Breast epithelium (tissue), 4 donors: ENCODE data around the gene SLC13A2. TPM values are rescaled to one million over a fixed set of nuclear protein-coding genes. Genes with fewer than 3 reads are reported as not detected.

Experiments
- DNase-seq, 2 donors: peaks; one replicate each; pipeline ENCODE4 v3.0.0-alpha.2; 2019; ENCODE audit warnings: low spot score in 2 of 2
- H3K27ac ChIP-seq, 2 donors: fragments of 200-600 bp; sonication (generic) in 1 of 2; one replicate each; pipeline ENCODE4 v1.5.1; 2016 to 2019; ENCODE audit warnings: mild to moderate bottlenecking in 1 of 2
- H3K27me3 ChIP-seq, 2 donors: fragments of 200-600 bp; sonication (generic) in 1 of 2; one replicate each; pipeline versions ENCODE4 v1.5.1 to v1.6.0; 2017 to 2019; ENCODE audit warnings: control low read depth in 1 of 2, mild to moderate bottlenecking in 1 of 2
- H3K36me3 ChIP-seq: fragments of 200-600 bp; one replicate; pipeline ENCODE4 v1.5.1; 2019
- H3K4me1 ChIP-seq, 2 donors: fragments of 200-600 bp; sonication (generic); one replicate each; pipeline ENCODE4 v1.5.1; 2016 to 2019; ENCODE audit warnings: control low read depth in 1 of 2
- H3K4me3 ChIP-seq, 3 donors: fragments of 200-600 bp; sonication (generic); 1 replicate in 2 of 3; 2 replicates in 1 of 3; pipeline ENCODE4 v1.5.1; 2016 to 2019; ENCODE audit warnings: mild to moderate bottlenecking in 3 of 3, moderate library complexity in 2 of 3
- H3K9me3 ChIP-seq, 2 donors: fragments of 200-600 bp; sonication (generic) in 1 of 2; one replicate each; pipeline ENCODE4 v1.5.1; 2016 to 2019; ENCODE audit warnings: control low read depth in 1 of 2
- POLR2A ChIP-seq: fragments of 450-650 bp; IDR thresholded peaks from one replicate; pipeline ENCODE4 v1.6.1; 2016; ENCODE audit warnings: antibody characterized with exemption, mild to moderate bottlenecking, moderate library complexity
- POLR2AphosphoS5 ChIP-seq, 3 donors: sonication (generic); formaldehyde crosslinking; IDR thresholded peaks; one replicate each; pipeline ENCODE4 v1.6.1; 2017; ENCODE audit warnings: antibody characterized with exemption in 3 of 3
- intact Hi-C: fragments of 100-400 bp; cut with DNase I; formaldehyde crosslinking; loops from one replicate; pipeline ENCODE4 v1.15.1; 2023; ENCODE audit warnings: low total_unique reads
- total RNA-seq, 3 donors: library from RNA; depleted of rRNA; stranded (reverse); fragments of >200 nt; gene quantifications; one replicate each; pipeline ENCODE4 v1.1.0, GENCODE V29; 2016
- TF ChIP-seq, protein P1 (sequence below), 3 donors: fragments of 450-650 bp; IDR thresholded peaks; one replicate each; pipeline ENCODE4 v1.5.1; 2016 to 2017; ENCODE audit warnings: antibody characterized with exemption in 3 of 3, mild to moderate bottlenecking in 3 of 3, moderate library complexity in 3 of 3

Gene SLC13A2
- total RNA-seq, 3 donors from 2014 or later: 0.66 to 4.0 TPM; not detected in 1

DNA sequence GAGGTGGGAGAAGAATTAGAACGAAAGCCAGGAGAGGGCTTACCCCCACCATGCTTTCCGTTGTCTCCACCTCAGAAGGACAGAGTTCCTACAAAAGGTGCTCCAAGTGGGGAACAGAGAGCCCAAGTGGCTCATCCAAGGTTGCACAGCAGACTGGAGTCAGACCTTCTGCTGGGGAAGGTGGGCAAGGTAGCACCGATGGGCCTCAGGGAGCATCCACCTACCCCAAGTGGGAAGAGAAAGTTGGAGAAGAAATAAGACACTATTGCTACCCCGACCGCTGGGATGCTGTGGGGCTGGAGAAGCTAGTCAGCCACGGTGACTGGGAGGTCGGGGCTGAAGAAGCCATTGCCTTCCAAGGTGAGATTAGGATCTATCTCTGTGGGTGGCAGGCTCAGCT, 57.5 kb downstream of the SLC13A2 start:
- DNase-seq: no peak
- Histone ChIP-seq H3K4me3 (no peak overlapping the region), H3K9me3 (no peaks in the 10 kb centered on the region), H3K27ac (no peak overlapping the region), H3K36me3 (no peaks in the 10 kb centered on the region), H3K4me1 (peaks cover 0 to 9% of the 10 kb centered on the region in 2 donors), H3K27me3 (no peaks in the 10 kb centered on the region)
- intact Hi-C loops: no loop called here
- no peak for TF ChIP-seq POLR2AphosphoS5 (IDR thresholded peaks at IDR 0.05)
- TF ChIP-seq, protein P1, sequence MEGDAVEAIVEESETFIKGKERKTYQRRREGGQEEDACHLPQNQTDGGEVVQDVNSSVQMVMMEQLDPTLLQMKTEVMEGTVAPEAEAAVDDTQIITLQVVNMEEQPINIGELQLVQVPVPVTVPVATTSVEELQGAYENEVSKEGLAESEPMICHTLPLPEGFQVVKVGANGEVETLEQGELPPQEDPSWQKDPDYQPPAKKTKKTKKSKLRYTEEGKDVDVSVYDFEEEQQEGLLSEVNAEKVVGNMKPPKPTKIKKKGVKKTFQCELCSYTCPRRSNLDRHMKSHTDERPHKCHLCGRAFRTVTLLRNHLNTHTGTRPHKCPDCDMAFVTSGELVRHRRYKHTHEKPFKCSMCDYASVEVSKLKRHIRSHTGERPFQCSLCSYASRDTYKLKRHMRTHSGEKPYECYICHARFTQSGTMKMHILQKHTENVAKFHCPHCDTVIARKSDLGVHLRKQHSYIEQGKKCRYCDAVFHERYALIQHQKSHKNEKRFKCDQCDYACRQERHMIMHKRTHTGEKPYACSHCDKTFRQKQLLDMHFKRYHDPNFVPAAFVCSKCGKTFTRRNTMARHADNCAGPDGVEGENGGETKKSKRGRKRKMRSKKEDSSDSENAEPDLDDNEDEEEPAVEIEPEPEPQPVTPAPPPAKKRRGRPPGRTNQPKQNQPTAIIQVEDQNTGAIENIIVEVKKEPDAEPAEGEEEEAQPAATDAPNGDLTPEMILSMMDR (IDR thresholded peaks at IDR 0.05): no peak
- TF ChIP-seq POLR2A: no peak

DNA sequence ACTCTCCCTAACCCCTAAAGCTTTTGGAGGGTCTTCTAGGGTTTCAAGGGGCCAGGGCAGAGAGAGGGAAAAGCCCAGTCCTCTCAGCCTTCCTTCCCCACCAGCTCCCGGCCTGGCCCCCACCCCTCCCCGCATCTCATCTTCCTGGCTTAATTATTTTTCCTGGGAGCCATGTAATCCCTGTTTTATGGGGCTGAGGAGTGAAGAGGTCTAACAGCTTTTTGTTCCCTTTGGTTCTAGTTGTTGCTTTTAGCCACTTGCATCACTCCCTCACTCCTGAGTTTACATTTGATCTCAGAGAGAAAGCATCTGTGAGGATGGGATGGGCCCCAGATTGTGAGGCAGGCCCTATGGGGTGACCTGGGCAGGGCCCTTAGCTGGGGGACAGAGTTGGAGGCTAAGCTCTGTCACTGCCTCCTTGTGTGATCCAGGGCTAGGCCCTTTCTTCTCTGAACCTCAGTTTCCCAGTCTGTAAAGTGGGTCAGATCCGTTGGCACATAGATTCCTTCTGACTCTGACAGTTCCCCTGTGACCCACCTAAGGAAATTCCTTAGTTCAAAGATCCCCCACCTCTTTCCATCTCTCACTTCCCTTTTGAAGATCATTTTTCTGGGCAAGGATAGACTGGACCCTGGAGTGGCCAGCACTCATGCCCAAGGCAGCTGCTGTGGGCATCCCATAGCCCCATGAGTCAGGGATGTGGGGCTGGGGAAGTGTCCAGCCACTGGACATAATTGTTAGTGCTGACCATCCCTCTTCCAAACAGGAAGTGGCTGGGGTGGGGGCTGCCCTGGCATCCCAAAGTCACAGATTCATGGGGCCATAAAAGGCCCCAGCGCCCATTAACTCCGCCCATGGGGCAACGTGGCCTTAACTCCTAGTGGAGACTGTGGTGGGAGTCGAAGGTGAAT, 58.9 kb downstream of the SLC13A2 start:
- DNase-seq: no peak
- intact Hi-C loops: no loop called here
- Histone ChIP-seq H3K27me3 (no peaks in the 10 kb centered on the region), H3K4me3 (no peak overlapping the region), H3K27ac (no peak overlapping the region), H3K4me1 (peaks cover 0 to 4% of the 10 kb centered on the region in 2 donors), H3K36me3 (no peaks in the 10 kb centered on the region), H3K9me3 (no peaks in the 10 kb centered on the region)
- TF ChIP-seq, protein P1 (IDR thresholded peaks at IDR 0.05): no peak
- TF ChIP-seq POLR2A (no peak), POLR2AphosphoS5 (IDR thresholded peaks at IDR 0.05) (no peak)

DNA sequence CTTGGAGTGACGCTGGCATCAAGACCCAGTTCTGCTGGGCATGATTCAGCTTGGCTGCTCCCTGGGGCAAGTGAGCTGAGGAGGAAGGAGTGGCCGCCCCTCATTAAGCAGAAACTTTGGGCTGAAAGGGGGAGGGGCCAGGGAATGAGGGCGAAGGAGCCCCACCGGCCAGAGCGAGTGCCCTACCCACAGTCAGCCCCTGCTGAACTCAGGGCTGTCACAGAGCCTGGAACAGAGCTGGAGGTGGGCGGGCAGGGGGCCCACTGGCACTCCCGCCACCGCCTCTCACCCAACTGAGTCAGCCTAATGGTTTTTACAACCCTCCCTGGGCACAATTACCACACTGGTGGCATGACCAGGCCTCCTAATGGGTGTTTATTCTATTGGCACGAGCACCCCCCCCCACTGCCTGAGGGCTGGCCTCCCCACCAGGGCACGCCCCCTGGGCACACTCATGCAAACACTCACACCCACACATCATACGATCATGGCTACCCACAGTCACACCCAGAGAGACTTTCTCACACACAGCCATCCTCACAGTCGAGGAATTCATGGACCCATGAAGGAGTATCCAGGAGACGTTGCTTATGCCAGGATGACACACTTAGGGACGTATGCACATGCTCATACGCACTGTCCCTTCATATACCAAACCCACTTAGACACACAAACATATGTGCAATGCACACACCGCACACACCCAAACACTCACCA, 59.8 kb downstream of the SLC13A2 start:
- Histone ChIP-seq H3K4me3 (no peak overlapping the region), H3K27ac (no peak overlapping the region), H3K4me1 (no peaks in the 10 kb centered on the region), H3K9me3 (no peaks in the 10 kb centered on the region), H3K36me3 (no peaks in the 10 kb centered on the region), H3K27me3 (no peaks in the 10 kb centered on the region)
- intact Hi-C loops: no loop called here
- TF ChIP-seq, protein P1 (IDR thresholded peaks at IDR 0.05): no peak
- TF ChIP-seq POLR2A (no peak), POLR2AphosphoS5 (IDR thresholded peaks at IDR 0.05) (no peak)
- DNase-seq: no peak

DNA sequence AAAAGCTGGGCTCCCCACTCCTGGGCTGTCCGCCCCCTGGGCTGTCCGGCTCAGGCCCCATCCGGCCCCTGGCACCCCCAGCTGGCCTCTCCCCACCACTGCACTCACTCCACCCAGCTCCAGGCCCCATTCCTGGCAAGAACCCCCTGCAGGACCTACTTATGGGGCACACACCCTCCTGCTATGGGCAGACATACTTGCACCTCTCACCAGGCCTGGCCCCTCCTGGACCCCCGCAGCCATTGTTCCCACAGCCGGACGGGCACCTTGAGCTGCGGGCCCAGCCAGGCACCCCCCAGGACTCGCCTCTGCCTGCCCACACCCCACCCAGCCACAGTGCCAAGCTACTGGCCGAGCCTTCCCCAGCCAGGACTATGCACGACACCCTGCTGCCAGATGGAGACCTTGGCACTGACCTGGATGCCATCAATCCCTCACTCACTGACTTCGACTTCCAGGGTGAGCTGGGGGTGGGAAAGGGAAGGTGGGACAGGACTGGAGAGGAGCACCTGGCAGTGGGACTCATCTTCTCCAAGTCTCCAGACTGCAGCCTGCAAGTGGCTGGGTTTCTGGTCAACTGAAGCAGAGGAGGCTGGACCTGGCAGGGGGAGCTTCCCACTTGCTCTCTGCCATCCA, 61.4 kb downstream of the SLC13A2 start:
- H3K27me3 ChIP-seq: no peaks in the 10 kb centered on the region
- no peak overlapping the region for H3K27ac ChIP-seq
- H3K4me1 ChIP-seq: no peaks in the 10 kb centered on the region
- no peaks in the 10 kb centered on the region for H3K36me3 ChIP-seq
- H3K4me3 ChIP-seq: no peak overlapping the region
- TF ChIP-seq POLR2AphosphoS5 (IDR thresholded peaks at IDR 0.05): no peak
- TF ChIP-seq POLR2A: no peak
- TF ChIP-seq, protein P1 (IDR thresholded peaks at IDR 0.05): no peak
- intact Hi-C loops: no loop called here
- DNase-seq: no peak
- H3K9me3 ChIP-seq: no peaks in the 10 kb centered on the region
